HG03442 (cell line): ENCODE results near the gene ZNF316.
A peak's percentile ranks its signal among the peaks of the same experiment; 100 is the strongest.
"Not testable (repeated sequence)": the region's sequence is repeated elsewhere in the genome, so short reads cannot be mapped to it uniquely, and the experiment has no call there.

ENCODE experiments used
- ATAC-seq: cut with Tn5 transposase; IDR thresholded peaks from one replicate; pipeline ENCODE4 v1.9.1; 2021; ENCODE audit warnings: mild to moderate bottlenecking, moderate library complexity; ENCODE audit not compliant: unreplicated experiment

ZNF316 gene

GRCh38 chr7:6621195-6622133, 15.7 kb upstream of the ZNF316 start:
- no peak for ATAC-seq

DNA sequence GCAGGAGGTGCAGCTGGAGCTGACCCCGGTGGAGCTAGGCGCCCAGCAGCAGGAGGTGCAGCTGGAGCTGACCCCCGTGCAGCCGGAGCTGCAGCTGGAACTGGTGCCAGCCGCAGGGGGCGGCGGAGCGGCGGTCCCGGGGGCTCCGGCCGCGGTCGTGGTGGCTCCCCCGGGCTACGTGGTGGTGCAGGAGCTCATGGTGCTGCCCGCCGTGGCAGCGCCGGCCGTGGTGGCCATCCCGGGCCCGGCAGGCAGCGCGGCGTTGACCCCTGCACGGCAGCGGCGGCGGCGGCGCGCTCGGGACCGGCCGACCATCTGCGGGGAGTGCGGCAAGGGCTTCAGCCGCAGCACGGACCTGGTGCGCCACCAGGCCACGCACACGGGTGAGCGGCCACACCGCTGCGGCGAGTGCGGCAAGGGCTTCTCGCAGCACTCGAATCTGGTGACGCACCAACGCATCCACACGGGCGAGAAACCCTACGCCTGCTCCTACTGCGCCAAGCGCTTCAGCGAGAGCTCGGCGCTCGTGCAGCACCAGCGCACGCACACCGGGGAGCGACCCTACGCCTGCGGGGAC, 14.9 kb upstream of the ZNF316 start:
- ATAC-seq: no peak

- ATAC-seq: no peak
These were observed 13.4 kb upstream of the ZNF316 start for GRCh38 chr7:6623589-6624245.

DNA sequence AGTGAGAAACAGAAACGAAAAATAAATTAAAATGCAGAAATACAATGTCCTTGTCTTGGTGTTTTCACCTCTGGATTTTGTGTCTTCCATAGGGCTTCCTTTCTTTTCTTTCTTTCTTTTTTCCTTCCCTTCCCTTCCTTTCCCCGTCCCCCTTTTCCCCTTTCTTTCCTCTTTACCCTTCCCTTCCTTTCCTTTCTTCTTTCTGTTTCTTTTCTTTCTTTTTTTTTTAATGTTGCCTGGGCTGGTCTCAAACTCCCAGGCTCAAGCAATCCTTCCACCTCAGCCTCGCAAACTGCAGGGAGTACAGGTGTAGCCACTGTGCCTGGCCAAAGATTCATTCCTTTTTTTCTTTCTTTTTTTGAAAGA, 12.9 kb upstream of the ZNF316 start:
- ATAC-seq: no peak

DNA sequence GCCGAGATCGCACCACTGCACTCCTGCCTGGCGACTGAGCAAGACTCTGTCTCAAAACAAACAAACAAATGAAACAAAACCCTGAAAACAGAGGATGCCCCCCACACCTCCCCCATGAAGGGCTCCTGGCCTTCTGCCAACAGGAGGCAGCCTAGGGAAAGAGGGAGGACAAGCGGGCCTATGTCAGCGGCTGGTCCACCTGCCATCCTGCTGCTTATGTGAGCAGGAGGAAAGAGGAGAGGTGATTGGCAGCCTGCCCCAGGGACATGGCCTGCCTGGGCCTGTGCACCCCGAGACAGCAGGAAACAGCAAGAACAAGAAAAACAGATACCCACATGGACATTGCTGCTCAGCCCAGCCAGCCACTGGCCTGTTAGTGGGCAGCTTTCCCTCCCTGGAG, 9.1 kb upstream of the ZNF316 start:
- no peak for ATAC-seq

GRCh38 chr7:6630007-6630849, 6.9 kb upstream of the ZNF316 start:
- ATAC-seq: no peak

DNA sequence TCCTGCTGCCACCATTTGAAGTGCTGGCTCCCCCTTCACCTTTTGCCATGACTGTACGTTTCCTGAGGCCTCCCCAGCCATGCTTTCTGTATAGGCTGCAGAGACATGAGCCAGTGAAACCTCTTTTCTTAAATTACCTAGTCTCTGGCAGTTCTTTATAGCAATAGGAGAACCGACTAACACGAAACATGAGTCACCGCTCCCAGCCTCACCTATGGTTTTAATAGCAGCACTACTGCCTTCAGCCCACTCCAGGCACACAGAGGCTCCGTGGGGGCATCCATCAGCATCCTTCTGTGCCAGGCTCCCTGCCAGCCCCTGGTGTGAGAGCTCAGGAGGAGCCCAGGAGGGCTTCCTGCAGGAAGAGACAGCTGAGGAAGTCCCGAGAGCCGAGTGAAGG, 5.5 kb upstream of the ZNF316 start:
- ATAC-seq: no peak

- no peak for ATAC-seq
These were observed 3.1 kb upstream of the ZNF316 start for GRCh38 chr7:6634021-6634420.

DNA sequence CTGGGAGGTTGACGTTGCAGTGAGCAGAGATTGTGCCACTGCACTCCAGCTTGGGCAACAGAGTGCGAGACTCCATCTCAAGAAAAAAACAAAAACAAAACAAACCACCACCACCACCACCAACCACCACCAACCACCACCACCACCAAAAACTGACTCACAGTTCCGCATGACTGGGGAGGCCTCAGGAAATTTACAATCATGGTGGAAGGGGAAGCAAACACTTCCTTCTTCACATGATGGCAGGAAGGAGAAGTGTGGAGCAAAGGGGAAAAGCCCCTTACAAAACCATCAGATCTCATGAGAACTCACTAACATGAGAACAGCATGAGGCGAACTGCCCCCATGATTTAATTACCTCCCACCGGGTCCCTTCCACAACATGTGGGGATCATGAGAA, 2.1 kb upstream of the ZNF316 start:
- not testable (repeated sequence) for ATAC-seq

- peak; percentile 72 for ATAC-seq
These were observed 569 bp downstream of the ZNF316 start for GRCh38 chr7:6637544-6638229.

DNA sequence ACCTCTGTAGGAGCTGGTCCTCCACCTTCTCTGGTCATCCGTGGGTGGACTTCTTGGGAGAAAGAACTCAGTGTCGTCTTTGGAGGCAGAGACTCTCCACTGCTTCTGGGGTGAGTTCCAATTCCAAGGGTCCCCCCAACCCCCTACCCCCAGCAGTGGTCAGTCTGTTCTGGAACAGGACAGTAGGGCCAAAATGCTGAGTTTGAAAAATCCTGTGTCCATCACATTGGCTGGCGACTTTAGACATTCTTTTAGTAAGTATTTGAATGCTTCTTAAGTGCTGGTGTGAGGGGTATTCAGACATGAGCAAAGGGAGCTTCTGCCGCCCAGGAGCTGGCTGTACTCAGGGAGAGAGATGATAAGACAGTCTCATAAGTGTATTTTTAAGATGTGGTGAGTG, 1.9 kb downstream of the ZNF316 start:
- ATAC-seq: no peak

DNA sequence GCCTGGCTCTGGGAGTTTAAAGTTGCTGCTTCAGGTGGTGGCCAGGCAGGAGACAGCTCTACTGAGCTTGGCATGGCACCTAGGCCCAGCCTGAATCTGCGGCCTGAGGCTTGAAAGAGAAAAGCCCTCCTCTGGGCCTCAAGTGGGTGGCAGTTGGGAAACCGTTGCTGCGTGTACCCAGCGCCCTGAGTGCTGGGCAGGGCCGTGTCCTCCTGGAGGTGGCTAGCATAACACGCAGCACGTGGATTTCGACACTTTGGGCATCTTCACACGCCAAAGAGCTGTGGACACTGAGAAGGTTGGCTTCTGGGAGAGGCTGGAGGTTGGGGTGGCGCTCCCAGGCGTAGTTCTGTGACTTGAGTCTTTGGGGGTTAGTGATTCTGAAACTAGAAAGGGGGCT, 2.5 kb downstream of the ZNF316 start:
- no peak for ATAC-seq

GRCh38 chr7:6640246-6640721, 3.2 kb downstream of the ZNF316 start:
- ATAC-seq: no peak

GRCh38 chr7:6641305-6642035, 4.4 kb downstream of the ZNF316 start:
- no peak for ATAC-seq

DNA sequence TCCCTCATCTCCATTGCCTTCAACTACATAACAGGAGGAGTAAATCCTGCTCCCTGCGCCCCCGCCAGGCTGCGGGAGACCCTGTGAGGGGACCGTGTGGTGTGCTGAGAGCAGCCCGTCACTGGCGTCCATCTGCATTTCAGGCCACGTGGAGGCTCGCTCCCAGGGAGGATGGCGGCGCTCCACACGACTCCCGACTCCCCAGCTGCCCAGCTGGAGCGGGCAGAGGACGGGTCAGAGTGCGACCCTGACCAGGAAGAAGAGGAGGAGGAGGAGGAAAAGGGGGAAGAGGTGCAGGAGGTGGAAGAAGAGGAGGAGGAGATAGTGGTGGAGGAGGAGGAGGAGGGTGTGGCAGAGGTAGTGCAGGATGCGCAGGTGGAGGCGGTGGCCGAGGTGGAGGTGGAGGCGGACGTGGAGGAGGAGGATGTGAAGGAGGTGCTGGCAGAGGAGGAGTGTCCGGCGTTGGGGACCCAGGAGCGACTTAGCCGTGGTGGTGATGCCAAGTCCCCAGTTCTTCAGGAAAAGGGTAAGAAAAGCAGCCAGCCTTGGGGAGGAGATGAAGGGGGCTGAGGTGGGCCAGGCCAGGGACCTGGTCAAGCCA, 5.2 kb downstream of the ZNF316 start:
- ATAC-seq: no peak

DNA sequence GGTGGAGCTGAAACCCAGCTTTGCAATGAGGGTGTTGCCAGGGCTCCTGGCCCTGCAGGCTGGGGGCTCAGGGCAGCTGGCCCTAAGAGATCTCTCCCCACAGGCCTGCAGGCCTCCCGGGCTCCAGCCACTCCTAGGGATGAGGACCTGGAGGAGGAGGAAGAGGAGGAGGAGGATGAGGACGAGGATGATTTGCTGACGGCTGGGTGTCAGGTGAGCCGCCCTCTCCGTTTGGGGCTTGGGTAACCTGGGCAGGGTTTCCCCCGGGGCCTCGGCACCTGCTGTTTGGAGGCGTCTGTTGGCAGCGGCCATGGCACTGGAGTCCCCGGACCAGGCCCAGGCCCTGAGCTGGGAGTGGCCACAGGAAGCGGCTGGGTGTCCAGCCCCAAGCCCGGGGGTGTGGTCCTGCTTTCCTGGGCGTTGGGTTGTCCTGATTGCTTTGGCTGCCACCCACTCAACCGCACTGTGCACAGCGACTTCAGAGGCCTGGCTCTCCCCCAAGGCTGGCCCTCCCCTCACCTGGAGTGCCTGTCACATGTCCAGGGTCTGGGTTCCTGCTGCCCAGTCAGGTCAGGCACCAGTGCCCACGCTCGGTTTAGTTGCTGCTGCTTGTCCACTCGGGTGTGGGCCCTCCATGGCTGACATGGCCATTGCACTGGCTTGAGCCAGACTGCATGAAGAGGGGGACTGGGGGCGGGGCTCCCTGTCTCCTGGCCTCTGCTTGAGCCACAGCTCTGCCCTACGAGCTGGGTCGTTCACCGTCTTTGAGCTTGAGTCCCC, 5.9 kb downstream of the ZNF316 start:
- ATAC-seq: no peak

GRCh38 chr7:6643915-6644625, 7.0 kb downstream of the ZNF316 start:
- ATAC-seq: no peak

DNA sequence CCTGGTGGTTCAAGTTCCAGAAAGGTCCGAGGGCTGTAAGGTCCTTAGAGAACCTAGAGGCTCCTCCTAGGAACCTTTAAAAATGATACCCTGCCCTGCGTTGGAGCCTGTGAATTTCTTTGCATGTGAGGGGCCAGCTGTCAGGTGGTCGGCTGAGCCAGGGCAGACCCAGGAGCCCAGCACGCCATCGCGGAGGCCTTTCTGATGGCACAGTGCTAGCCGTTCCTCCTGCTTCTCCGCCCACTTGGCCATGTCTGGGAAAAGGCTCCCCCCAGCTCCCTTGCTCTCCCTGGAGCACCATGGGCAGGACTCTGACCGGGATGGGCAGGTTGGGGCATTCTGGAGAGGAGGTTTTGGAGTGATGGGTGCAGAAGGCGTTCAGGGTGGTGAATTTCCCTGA, 7.6 kb downstream of the ZNF316 start:
- ATAC-seq: no peak
